Pons (tissue), 1 donor: ENCODE data around the gene ATP10B.

ENCODE experiments used
- DNase-seq: peaks from one replicate; pipeline ENCODE4 v3.0.0-alpha.2; 2016; ENCODE audit warnings: low spot score

The ATP10B gene

DNA sequence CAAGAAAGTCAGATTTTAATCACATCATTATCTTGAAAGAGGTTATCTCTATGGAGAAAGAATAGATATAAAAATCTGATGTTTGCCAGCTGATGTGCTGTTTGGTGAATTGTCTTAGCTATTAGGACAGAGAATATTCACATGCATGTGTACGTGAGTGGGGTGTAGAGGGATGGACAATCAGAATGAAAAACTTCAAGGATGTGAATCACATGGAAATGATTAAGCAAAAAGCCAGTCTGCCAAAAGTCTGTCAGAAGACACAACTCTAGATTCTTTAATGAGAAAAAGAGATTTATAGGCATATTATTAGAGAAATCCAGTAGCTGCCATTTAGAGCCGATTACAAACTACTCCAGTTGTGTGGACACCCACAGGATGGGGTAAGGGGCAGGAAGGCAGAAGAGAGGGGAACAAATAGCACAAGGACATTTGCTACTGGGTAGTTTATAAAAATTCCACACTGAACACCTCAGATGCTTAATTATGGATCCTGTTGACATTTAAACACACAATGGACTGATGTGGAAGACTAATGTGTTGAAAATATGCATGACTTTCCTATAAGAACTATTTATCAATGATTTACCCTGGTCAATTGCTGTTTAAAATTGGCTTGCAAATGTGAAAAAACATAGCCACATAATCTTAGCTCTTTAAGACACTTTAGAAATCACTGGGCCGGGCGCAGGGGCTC, 302.9 kb downstream of the ATP10B start:
- DNase-seq: no peak

DNA sequence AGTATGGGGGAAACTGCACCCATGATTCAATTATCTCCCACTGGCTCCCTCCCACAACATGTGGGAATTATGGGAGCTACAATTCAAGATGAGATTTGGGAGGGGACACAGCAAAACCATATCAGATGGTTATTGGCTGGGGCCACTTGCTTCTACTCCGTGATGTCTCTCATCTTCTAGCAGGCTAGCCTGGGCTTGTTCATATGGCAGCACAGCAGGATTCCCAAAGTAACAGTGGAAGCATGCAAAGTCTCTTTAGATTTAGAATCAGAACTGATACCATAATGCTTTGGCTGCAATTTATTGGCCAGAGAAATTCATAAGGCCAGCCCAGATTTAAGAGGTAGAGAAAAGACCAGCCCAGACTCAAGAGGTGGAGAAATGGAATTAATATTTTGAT, 304.1 kb downstream of the ATP10B start:
- no peak for DNase-seq

DNA sequence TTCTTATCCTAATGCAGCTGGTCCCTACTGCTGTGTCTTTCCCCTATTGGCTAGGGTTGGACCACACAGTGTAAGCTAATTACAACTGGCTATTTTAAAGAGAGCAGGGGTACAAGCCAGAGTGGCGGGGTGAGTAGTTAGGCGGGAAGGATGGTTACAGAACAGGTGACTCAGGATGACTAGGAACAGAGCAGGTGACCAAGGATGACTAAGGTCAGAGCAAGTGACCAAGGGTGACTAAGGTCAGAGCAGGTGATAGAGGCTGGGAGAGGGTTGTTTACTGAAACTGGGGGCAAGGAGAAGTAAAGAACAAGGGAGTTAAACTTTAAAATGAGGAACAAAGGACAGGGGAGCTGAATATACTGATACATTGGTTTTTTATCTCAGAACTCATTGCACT, 304.9 kb downstream of the ATP10B start:
- no peak for DNase-seq

DNA sequence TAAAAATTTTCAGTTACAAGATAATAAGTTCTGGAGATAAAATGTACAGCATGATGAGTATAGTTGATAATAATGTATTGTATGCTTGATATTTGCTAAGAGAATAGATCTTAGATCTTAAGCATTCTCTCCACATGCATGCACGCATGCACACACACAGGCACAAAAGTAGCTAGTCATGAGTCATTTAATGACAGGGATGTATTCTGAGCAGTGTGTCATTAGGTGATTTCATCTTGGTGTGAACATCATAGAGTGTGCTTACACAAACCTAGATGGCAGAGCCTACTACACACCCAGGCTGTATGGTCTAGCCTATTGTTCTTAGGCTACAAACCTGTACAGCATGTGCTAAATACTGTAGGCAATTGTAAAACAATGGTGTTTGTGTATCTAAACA, 306.2 kb downstream of the ATP10B start:
- DNase-seq: no peak

DNA sequence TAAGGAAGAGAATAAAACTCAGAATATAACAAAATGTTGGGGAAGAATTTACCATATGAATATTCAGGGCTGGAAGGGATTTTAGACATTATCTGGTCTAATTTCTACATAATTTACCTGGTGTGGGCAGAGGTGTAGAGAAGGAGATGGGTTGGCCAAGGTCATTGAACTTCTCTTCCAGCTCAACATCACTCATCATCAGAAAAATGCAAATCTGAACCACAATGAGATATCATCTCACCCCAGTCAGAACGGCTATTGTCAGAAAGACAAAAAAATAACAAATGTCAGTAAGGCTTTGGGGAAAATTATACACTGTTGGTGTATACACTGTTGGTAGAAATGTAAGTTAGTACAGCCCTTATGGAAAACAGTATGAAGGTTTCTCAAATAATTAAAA, 308.6 kb downstream of the ATP10B start:
- DNase-seq: no peak

DNA sequence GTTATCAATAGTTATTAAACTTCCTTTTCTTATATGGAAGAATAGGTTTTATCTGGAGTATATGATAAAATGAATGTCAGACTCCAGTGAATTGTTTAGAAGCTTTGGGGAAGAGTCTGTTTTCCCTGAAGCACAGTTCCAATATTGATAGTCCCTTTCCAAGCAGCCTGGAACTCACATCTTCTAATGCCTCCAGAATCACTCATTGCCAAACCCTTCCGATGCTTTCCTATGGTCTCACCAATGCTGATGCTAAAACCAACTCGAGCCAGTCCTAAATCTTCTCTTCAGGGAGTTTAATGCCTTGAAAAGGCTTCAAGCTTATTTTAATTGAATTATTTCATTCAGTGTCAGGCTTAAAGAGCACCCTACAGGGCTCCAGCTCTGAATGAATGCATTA, 309.2 kb downstream of the ATP10B start:
- DNase-seq: no peak

DNA sequence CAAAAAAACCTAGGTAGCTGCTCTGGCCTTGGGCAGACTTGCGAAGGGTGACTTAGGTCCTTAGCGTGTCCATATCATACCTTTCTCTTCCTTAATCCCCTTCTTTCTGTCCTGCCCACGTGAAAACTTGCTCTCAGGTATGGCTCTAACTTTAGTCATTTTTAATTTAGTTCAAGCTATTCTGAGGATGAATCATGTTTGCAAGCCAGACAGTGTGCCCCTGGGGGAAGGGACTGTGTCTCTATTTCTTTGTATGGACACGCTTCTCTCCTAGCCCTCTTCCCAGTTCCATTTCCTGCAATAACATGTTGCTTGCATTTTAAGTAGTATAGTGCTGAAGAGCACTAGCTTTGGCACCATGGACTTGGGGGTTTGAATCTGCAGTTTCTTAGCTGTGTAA, 309.7 kb downstream of the ATP10B start:
- no peak for DNase-seq

DNA sequence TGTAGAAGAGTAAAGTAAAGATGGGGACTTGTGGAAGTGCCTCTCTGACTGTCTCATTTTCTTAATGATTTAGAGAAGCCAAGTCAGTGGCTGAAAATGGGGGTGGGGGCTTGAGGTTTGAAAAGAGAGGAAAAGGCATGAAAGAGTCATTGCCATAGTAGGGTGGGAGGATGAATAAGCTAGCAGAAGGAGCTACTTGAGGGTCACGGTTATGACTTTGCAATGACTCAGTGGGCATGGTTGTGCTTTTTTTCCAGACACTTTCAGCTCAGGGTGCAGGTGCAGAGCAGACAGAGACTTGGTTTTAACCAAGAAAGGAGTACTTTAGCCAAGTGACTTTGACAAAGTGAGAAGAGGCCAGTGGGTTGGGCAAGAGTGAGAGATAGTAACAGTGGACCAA, 312.6 kb downstream of the ATP10B start:
- DNase-seq: no peak

DNA sequence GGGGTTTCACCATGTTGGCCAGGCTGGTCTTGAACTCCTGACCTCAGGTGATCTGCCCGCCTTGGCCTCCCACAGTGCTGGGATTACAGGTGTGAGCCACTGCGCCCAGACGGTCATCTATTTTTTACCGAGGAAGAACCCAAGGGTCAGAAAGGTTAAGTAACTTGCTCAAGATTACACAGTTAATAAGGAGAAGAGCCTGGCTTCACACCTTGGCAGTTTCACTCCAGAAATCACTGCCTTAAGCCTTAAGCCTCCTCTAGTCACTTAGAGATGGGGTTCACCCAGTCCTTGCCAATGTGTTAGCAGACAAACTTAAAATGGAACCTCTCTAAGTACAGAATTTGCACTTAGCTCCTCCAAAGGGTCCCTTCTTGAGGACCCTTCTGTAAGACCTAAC, 314.1 kb downstream of the ATP10B start:
- no peak for DNase-seq

DNA sequence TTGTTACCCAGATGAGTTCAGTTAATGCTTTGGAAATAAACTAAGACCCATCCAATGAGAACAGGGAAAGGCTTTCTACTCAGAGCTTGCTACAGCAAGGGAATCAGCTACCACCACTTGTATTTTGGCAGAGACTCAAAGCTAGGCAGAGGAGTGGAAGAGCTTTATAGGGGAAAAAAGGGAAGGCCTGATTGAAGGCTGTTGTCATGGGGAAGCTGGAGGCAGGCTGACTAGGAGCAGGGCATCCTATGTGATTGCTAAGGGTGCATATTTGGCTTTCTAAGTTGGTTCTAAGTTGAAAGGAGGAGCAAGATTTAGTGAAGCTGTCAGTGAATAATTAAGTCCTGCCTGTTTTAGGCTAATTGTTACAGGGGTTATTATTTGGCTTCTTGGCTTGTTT, 314.9 kb downstream of the ATP10B start:
- no peak for DNase-seq

DNA sequence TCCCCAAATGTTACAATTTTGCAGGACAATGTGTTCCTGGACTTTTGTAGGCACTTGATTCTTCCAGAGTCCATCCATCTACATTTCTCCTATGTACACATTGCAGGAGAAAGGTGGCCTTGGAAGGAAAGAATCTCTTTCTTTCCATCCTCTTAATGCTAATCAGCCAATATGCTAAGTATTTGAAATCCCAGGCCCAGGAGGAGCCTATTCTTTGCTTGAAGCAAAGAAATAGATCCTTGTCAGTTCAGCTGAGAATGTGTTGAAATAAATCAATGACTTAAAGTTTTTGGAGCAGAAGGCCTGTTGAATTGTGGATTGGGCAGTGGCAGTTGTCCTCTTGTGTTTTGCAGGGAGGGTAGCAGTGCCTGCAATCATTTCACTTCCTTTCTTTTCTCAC, 317.1 kb downstream of the ATP10B start:
- DNase-seq: no peak

DNA sequence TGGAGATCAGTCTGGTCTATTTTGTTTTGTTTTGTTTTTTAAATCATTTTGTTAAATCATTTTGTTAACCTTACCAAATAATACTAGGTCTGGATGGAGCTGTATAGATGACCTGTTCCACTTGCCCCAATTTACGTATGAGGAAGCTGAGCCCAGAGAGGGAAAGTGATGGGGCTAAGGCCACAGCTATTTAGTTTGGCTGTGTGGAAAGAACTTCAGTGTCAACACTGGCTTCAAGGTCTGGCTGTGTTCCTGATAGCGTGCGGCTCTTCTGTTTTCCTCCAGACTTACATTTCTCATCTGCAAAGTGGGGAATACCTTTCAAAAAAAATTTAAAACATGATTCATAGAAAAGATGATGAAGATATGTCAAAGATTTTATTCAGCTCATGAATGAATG, 317.9 kb downstream of the ATP10B start:
- no peak for DNase-seq

DNA sequence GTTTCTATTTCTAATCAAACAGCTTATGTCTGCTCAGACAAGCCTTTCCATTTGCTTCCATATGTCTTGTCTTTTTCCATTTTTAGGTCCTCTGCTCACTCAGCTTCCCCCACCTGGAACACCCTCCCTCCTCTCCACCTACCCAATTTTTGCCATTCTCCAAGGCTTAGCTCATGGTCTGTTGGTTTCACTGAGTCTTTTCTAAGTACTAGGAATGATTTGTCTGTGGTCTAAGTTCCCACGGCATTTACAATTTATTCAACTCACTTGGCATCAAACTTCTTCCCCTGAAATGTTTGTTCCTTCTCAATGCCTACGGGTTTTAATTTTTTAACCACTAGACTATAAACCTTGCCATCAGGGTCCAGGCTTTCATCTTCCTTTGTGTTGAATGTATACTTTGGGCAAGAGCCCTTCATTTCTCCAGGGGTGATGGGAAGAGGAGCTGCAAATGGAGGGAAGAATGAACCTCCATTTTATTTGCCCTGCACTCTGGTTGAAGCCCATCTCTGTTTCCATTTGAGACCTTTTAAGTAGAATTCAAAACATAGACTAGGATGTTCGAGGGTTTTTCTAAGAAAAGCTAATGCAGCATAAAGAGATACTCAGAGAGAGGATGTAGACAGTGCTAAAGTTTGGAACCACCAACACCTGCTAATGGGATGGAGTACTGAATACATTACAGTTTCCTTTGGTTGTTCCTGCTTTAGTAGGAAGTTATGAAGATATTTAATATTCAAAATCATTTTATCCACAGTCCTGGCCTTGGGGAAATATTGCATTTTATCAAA, 326.3 kb downstream of the ATP10B start:
- no peak for DNase-seq

DNA sequence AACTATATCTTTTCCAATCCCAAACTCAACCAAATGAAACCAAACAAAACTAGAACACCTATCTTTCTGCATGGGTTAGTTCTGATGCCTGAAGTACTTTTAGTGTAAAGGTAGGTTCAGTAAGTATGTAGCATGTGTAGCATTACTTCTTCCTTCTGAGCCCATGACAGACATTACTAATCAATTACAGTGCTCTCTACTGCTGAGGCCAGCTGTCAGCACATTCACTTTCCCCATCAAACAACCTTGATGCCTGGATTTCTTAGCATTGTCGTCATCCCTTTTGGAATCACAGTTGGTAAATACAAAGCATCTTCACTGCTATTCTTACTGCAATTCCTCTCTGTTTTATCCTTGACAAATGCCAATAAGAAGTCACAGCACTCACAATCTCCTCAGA, 327.2 kb downstream of the ATP10B start:
- DNase-seq: no peak

DNA sequence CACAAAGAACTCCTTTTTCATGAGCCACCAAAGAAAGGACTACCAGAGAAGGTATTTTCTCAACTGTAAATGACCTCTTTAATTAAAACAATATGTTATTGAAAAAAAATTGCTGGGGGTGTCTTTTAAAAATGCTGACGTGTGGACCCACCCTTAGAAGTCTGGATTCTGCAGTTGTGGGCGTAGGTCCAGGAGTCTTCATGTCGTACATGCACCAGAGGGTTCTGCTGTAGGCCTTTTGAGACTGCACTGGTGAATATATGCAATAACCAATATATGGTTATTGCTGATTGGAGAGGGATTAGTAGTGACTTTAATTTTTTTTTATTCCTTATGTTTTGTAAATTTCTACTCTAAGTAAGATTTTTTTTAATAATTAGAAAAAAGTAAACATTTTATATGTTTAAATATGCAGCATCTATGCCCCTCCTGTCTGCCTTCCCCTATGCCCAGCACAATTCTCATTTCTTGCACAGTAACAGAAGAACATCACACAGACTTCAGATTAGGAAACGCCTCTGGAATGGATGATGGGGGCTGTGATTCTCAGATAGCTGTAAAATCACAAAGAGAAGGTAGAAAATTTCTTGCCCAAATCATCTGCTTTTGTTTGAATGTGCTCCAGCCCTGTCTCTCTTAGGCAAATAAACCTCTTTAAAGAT, 328.4 kb downstream of the ATP10B start:
- no peak for DNase-seq

DNA sequence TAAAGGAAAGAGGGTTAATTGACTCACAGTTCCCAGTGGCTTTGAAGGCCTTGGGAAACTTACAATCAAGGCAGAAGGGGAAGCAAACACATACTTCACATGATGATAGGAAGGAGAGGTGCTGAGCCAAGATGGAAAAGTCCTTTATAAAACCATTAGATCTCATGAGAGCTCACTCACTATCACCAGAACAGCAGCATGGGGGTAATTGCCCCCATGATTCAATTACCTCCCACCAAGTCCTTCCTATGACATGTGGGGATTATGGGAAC, 330.7 kb downstream of the ATP10B start:
- no peak for DNase-seq

DNA sequence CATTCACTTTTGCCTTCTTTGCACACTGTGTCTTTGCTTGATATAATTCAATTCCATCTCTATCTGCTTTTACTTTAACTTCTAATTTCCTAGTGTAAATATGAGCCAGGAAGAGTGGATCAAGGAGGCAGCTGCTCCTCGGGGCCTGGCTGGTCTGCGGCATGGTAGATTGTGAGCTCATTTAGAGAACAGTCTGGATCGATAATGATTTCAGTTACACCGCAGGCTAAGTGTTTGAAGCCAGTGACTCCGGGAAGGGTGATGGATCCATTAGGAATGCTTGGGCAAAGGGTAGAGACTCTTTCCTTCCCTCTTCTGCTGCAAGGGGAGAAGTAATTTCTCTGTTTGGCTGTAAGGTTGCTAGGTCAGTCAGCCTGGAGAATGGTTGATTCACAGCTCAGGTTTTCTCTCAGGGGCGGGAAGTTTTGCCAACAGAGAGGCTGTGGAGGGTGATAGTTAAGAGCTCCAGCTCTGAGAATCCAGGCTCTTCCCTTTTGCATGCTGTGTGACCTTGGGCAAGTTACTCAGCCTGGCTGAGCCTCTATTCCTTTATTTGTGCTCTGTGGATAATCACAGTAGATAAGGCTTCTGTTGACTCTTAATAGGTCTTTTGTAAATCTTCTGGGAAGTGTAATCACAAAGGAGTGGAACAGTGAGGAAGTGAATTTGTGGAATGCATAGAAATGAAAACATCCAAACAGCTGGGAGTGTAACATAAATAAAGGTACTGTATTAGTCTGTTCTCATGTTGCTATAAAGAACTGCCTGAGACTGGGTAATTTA, 331.2 kb downstream of the ATP10B start:
- DNase-seq: no peak

DNA sequence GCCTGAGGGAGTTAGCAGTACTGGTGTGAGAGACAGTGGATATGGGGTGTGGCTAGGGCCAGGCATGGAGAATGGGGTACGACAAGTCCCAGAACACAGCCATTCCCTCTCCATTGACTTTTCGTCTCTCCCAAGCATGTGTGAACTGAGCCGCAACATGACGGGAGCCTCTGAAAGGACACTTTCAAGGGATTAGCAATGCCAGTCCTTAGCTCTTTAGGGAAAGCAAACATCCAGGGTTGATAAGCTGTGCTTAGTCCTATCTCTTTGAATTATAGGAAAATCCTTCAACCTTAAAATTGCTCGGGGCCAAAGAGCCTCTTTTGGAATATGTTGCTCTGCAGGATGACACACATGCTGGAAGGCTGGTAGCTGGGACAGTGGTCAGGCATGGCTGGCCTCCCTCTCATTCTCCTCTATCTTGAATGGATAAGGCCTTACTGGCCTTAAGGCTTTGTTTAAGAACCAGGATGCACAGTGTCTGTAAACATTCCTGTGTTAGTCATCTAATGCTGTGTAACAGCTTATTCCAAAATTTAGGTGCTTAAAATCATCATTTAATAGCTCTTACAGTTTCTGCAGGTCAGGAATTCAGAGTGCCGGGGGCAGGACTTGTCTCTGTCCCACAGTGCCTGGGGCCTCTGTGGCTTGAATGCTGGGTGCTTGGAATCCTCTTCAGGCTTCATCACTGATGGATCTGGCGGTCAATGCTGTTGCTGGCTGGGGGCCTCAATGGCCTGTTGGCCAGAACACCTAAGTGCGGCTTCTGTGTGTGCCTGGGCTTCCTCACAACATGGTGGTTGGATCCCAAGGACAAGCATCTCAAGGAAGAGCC, 335.1 kb downstream of the ATP10B start:
- DNase-seq: no peak

DNA sequence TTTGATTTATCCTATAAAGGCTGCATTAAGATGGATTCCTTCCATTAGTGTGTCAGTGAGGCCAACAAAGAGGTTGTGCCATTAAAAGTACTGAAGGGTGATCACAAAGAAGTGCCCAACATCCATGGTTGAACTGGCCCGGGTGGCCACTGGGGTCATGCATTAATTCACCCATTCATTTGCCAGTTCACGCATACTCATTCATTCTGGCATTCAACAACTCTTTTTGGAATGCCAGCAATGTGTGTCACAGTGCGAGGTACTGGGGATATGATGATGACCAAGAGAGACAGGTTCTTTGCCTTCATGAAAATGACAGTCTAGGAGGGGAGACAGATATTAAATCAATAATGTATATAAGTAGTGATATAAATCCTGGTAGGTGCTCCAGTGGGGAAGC, 337.1 kb downstream of the ATP10B start:
- no peak for DNase-seq

DNA sequence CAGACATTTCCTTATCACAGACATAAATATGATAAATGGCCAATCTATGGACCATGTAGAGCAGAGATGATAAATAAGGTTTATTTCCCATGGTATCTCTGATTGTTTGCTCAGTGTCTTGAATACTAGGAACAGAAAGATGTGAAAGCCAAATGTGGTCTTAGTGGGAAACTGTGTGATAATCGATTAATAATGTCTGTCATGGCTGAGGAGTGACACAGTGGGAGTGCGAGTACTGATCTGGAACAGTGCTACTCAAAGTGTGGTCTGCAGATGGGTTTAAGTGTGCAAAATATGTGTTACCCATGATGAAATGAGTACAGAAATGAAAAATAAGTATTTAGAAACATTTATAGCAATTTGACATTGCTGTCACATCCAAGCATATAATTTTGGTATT, 337.8 kb downstream of the ATP10B start:
- DNase-seq: no peak

DNA sequence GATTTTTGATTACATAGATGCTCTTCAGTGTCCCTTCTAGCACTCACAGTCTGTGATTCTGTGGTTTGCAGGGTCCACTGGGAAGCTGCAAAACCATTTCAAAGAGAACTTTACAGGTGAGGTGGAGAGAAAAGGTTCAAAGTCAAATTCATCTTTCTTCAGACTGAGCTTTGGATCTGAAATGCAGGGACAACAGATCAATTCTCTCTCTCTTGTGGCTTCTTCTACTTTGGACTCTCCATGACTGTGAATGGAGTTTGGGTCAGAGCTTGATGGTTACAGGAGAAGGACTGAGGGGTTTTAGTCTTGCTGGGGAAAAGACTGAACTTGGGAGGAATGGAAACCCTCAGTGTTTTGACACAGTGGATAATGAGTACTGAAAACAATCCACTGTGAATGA, 338.5 kb downstream of the ATP10B start:
- no peak for DNase-seq
